ENCODE results near the gene ARHGEF2. TPM values are rescaled to one million over a fixed set of nuclear protein-coding genes. Genes with fewer than 3 reads are reported as not detected.
"Not testable (repeated sequence)": the region's sequence is repeated elsewhere in the genome, so short reads cannot be mapped to it uniquely, and the experiment has no call there.

Gene ARHGEF2
- total and polyA plus RNA-seq, 3 experiments from 2014 or later, result 18.8 to 176 (median 168) TPM

DNA sequence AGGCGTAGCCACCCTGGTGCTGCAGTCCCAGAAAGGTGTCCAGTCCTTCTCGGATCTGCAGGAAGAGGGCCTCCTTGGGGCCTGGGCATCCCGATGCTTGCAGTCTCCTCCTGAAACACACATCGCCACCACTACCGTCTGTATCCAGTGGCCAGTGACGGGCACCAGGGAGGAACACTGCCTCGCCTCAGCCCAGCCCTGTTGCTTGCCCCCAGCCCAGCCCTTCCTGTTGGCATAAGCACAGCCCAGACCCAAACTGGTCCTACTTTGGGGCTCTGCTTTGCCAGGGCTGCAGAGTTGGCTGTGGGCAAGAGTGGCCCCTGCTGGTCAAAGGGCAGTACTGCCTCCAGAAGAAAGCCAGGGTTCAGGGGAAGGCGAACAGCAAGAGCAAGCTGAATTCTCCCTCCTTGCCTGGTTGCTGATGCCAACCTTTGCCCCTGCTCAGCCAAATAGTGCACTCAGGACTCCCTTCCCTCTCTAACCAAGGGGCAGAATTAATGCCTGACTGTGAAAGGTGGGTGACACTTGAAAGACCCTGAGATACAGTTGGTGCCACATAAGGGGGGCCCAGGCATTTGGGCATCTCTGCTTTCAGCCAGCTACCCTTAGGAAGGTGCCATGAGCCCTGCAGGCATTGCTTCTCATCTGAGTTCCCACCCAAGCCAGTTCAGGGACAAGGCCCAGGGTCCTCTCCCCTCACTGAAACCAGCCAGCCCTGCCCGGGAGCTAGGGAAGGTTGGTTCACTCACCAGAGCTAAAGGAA lies 11.1 kb upstream of the ARHGEF2 start:
- no peaks in the 10 kb centered on the region for H3K27me3 ChIP-seq (ENCODE audit: insufficient read depth, low read length, poor library complexity, severe bottlenecking)
- no peaks in the 10 kb centered on the region for H3K9me3 Mint-ChIP-seq
- peak overlapping the region in 2 of 8 donors; percentile 56 to 71 for H3K27ac Mint-ChIP-seq
- ChIA-PET POLR2A (interaction anchor here (0.6 to 1.8 kb wide), 5 partner anchors 10 to 55 kb away, joined by 3 to 8 read pairs (median 5); partner anchors contain the start of gene KHDC4), CTCF (interaction anchor here (0.5 to 4.4 kb wide), 22 partner anchors 10 to 233 kb away, joined by 3 to 44 read pairs (median 4); partner anchors contain the start of genes ARHGEF2 and KHDC4)
- H3K27ac ChIP-seq (ENCODE audit: low read depth, low read length), result no peak overlapping the region
- no peak overlapping the region for H3K4me3 ChIP-seq (ENCODE audit: low read length)
- H3K36me3 ChIP-seq (ENCODE audit: insufficient read depth, low read length), result no peaks in the 10 kb centered on the region
- no peak overlapping the region for H3K4me3 Mint-ChIP-seq
- H3K9me3 ChIP-seq (ENCODE audit: low read length), result no peaks in the 10 kb centered on the region
- H3K36me3 Mint-ChIP-seq, result no peaks in the 10 kb centered on the region
- peak; percentile 64 to 86 (median 70) for DNase-seq
- peaks cover 10 to 14% (median 10%) of the 10 kb centered on the region in 3 donors for H3K4me1 Mint-ChIP-seq
- H3K4me1 ChIP-seq (ENCODE audit: insufficient read depth, low read length), result peaks cover 11% of the 10 kb centered on the region
- H3K27me3 Mint-ChIP-seq, result no peaks in the 10 kb centered on the region

DNA sequence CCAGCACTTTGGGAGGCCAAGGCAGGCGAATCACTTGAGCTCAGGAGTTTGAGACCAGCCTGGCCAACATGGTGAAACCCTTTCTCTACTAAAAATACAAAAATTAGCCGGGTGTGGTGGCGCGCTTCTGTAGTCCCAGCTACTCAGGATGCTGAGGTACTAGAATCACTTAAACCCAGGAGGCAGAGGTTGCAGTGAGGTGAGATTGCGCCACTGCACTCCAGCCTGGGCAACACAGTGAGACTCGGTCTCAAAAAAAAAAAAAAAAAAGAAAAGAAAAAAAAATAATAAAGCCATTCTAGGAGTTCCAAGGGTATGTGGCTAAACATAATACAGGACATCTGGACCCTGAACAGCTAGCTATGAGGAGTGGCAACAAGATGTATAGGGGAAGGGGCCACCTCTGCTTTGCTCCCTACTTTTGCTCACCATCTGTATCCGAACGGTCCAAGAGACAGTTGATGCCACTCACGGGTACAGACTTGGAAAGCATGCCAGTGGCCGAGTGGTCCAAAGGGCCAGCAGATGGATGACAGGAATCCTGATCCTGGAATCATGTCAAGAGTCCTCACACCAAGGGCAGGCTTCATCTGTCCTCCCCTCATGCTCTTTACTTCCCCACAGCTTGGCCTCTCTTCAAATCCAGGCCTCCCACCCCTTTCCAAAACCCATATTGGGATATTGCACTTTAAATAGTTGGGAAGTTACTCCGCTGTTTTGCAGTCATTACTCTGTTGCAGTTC lies 6.7 kb upstream of the ARHGEF2 start:
- CTCF ChIA-PET, result interaction anchor here (0.7 to 1.6 kb wide), 4 partner anchors 47 to 125 kb away, joined by 3 to 7 read pairs (median 4); no protein-coding TSS in a partner anchor
- H3K27me3 ChIP-seq (ENCODE audit: insufficient read depth, low read length, poor library complexity, severe bottlenecking); H3K36me3 Mint-ChIP-seq; H3K4me3 Mint-ChIP-seq; POLR2A ChIA-PET; H3K4me3 ChIP-seq (ENCODE audit: low read length); H3K27ac ChIP-seq (ENCODE audit: low read depth, low read length); H3K27ac Mint-ChIP-seq; H3K27me3 Mint-ChIP-seq; DNase-seq; H3K36me3 ChIP-seq (ENCODE audit: insufficient read depth, low read length); H3K9me3 ChIP-seq (ENCODE audit: low read length); H3K9me3 Mint-ChIP-seq: not testable (repeated sequence)
- H3K4me1 ChIP-seq (ENCODE audit: insufficient read depth, low read length), result peaks cover 50% of the 10 kb centered on the region
- peaks cover 40 to 56% (median 42%) of the 10 kb centered on the region in 3 donors for H3K4me1 Mint-ChIP-seq

DNA sequence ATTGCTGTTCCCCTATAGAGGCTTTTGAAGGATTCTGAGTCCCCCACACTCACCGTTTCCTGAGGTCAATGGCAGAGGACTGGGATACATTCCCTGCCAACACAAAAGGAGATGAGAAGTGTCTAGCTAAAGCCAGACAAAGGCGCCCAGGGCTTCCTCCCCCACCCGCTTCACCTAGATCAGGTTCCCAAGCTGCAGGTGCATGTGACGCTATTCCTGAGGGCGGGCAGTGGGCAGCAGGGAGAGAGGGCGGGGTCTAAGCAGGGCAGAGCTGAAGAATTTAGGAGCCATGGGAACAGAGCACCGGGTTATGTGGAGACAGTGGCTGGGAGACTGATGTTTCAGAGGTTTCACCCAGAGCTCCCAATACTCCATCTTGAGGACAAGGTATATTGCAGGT lies 6.0 kb upstream of the ARHGEF2 start:
- ChIA-PET CTCF (interaction anchor here (0.7 to 1.6 kb wide), 5 partner anchors 10 to 124 kb away, joined by 3 to 7 read pairs (median 3); no protein-coding TSS in a partner anchor), POLR2A (no interaction called here)
- no peak for DNase-seq
- Histone ChIP-seq H3K9me3 (ENCODE audit: low read length) (no peaks in the 10 kb centered on the region), H3K27ac (ENCODE audit: low read depth, low read length) (no peak overlapping the region), H3K27me3 (ENCODE audit: insufficient read depth, low read length, poor library complexity, severe bottlenecking) (no peaks in the 10 kb centered on the region), H3K36me3 (ENCODE audit: insufficient read depth, low read length) (no peaks in the 10 kb centered on the region), H3K4me1 (ENCODE audit: insufficient read depth, low read length) (peaks cover 51% of the 10 kb centered on the region), H3K4me3 (ENCODE audit: low read length) (no peak overlapping the region)
- Mint-ChIP-seq H3K4me1 (peaks cover 43 to 58% (median 45%) of the 10 kb centered on the region in 3 donors), H3K4me3 (peak overlapping the region in 1 of 7 donors; percentile 70), H3K9me3 (no peaks in the 10 kb centered on the region), H3K27me3 (no peaks in the 10 kb centered on the region), H3K27ac (peak overlapping the region in 5 of 8 donors; percentile 36 to 96 (median 66)), H3K36me3 (no peaks in the 10 kb centered on the region)

- peaks cover 0 to 5% (median 0%) of the 10 kb centered on the region in 3 donors for H3K36me3 Mint-ChIP-seq
- CTCF ChIA-PET, result interaction anchor here (1.2 to 1.6 kb wide), 4 partner anchors 9 to 83 kb away, joined by 3 to 7 read pairs (median 3); no protein-coding TSS in a partner anchor
- Histone ChIP-seq H3K27ac (ENCODE audit: low read depth, low read length) (peak overlapping the region; percentile 51), H3K27me3 (ENCODE audit: insufficient read depth, low read length, poor library complexity, severe bottlenecking) (no peaks in the 10 kb centered on the region), H3K4me3 (ENCODE audit: low read length) (no peak overlapping the region), H3K4me1 (ENCODE audit: insufficient read depth, low read length) (peaks cover 50% of the 10 kb centered on the region), H3K36me3 (ENCODE audit: insufficient read depth, low read length) (no peaks in the 10 kb centered on the region), H3K9me3 (ENCODE audit: low read length) (no peaks in the 10 kb centered on the region)
- H3K4me1 Mint-ChIP-seq, result peaks cover 42 to 54% (median 42%) of the 10 kb centered on the region in 3 donors
- DNase-seq, result no peak
- H3K9me3 Mint-ChIP-seq, result no peaks in the 10 kb centered on the region
- peak overlapping the region in 2 of 7 donors; percentile 0 to 49 for H3K4me3 Mint-ChIP-seq
- POLR2A ChIA-PET, result interaction anchor here (0.5 to 0.6 kb wide), 2 partner anchors 456 to 1766 kb away, joined by 4 read pairs; no protein-coding TSS in a partner anchor
- no peaks in the 10 kb centered on the region for H3K27me3 Mint-ChIP-seq
- peak overlapping the region in 7 of 8 donors; percentile 17 to 98 (median 84) for H3K27ac Mint-ChIP-seq
These were observed 5.1 kb upstream of the ARHGEF2 start for GRCh38 chr1:155983191-155984024.

DNA sequence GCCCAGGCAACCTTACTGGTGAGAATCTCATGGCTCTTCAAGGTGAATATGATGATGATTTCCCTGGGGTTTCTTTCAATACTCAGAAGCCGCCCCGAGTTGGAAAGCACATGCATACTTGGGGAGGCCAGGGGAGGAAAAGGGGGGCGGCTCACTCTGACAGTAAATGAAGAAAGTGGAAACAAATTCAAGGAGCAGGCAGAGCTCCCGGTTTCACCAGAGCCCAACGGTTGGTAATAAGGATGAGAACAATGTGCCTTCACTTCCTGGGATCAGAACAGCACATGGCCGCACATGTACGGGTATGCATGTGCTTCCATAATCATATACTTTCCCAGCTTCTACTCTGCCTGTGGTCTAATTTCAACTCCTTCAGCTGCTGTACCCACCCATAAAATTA lies 3.8 kb upstream of the ARHGEF2 start:
- H3K4me3 Mint-ChIP-seq, result peak overlapping the region in 5 of 7 donors; percentile 44 to 100 (median 92)
- H3K36me3 Mint-ChIP-seq, result peaks cover 0 to 13% (median 0%) of the 10 kb centered on the region in 3 donors
- DNase-seq, result no peak
- H3K27me3 Mint-ChIP-seq, result no peaks in the 10 kb centered on the region
- H3K4me1 ChIP-seq (ENCODE audit: insufficient read depth, low read length), result peaks cover 50% of the 10 kb centered on the region
- H3K27ac Mint-ChIP-seq, result peak overlapping the region; percentile 80 to 99 (median 94)
- H3K27ac ChIP-seq (ENCODE audit: low read depth, low read length), result peak overlapping the region; percentile 51
- no peaks in the 10 kb centered on the region for H3K36me3 ChIP-seq (ENCODE audit: insufficient read depth, low read length)
- ChIA-PET CTCF (interaction anchor here (2.0 kb wide), 1 partner anchor 14 kb away, joined by 4 read pairs; no protein-coding TSS in a partner anchor), POLR2A (interaction anchor here (1.3 kb wide), 1 partner anchor 48 kb away, joined by 4 read pairs; no protein-coding TSS in a partner anchor)
- peaks cover 42 to 58% (median 45%) of the 10 kb centered on the region in 3 donors for H3K4me1 Mint-ChIP-seq
- H3K9me3 ChIP-seq (ENCODE audit: low read length), result no peaks in the 10 kb centered on the region
- no peaks in the 10 kb centered on the region for H3K27me3 ChIP-seq (ENCODE audit: insufficient read depth, low read length, poor library complexity, severe bottlenecking)
- no peaks in the 10 kb centered on the region for H3K9me3 Mint-ChIP-seq
- peak overlapping the region; percentile 91 for H3K4me3 ChIP-seq (ENCODE audit: low read length)

GRCh38 chr1:155981266-155982088 lies 3.1 kb upstream of the ARHGEF2 start:
- Mint-ChIP-seq H3K27ac (peak overlapping the region; percentile 86 to 99 (median 94)), H3K36me3 (peaks cover 0 to 20% (median 0%) of the 10 kb centered on the region in 3 donors), H3K4me1 (peaks cover 43 to 65% (median 50%) of the 10 kb centered on the region in 3 donors), H3K27me3 (no peaks in the 10 kb centered on the region), H3K9me3 (no peaks in the 10 kb centered on the region), H3K4me3 (peak overlapping the region; percentile 56 to 100 (median 98))
- Histone ChIP-seq H3K9me3 (ENCODE audit: low read length) (no peaks in the 10 kb centered on the region), H3K4me1 (ENCODE audit: insufficient read depth, low read length) (peaks cover 50% of the 10 kb centered on the region), H3K36me3 (ENCODE audit: insufficient read depth, low read length) (no peaks in the 10 kb centered on the region), H3K27me3 (ENCODE audit: insufficient read depth, low read length, poor library complexity, severe bottlenecking) (no peaks in the 10 kb centered on the region), H3K4me3 (ENCODE audit: low read length) (peak overlapping the region; percentile 91), H3K27ac (ENCODE audit: low read depth, low read length) (peak overlapping the region; percentile 94)
- CTCF ChIA-PET, result interaction anchor here (0.9 to 4.3 kb wide), 5 partner anchors 8 to 65 kb away, joined by 3 to 20 read pairs (median 5); partner anchors contain the start of gene KHDC4
- peak in 2 of 5 donors; percentile 48 to 57 for DNase-seq
- POLR2A ChIA-PET, result interaction anchor here (0.8 to 1.3 kb wide), 3 partner anchors 33 to 48 kb away, joined by 3 to 4 read pairs (median 4); no protein-coding TSS in a partner anchor

All from CD8-positive, alpha-beta memory T cell (primary cell).